ENCODE measurements around the gene SEM1.

GRCh38 chr7:96669812-96670211, 39.8 kb downstream of the SEM1 start:
- TF ChIP-seq, protein P1, sequence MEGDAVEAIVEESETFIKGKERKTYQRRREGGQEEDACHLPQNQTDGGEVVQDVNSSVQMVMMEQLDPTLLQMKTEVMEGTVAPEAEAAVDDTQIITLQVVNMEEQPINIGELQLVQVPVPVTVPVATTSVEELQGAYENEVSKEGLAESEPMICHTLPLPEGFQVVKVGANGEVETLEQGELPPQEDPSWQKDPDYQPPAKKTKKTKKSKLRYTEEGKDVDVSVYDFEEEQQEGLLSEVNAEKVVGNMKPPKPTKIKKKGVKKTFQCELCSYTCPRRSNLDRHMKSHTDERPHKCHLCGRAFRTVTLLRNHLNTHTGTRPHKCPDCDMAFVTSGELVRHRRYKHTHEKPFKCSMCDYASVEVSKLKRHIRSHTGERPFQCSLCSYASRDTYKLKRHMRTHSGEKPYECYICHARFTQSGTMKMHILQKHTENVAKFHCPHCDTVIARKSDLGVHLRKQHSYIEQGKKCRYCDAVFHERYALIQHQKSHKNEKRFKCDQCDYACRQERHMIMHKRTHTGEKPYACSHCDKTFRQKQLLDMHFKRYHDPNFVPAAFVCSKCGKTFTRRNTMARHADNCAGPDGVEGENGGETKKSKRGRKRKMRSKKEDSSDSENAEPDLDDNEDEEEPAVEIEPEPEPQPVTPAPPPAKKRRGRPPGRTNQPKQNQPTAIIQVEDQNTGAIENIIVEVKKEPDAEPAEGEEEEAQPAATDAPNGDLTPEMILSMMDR (IDR thresholded peaks at IDR 0.05): no peak
- no peak for TF ChIP-seq EZH2 (IDR thresholded peaks at IDR 0.05)
- TF ChIP-seq EZH2phosphoT487 (IDR thresholded peaks at IDR 0.05): no peak

All from neural progenitor cell (in vitro differentiated cells).